Measurements from ENCODE around the gene C2orf76.

C2orf76 gene

GRCh38 chr2:119337749-119338148 lies 28.9 kb downstream of the C2orf76 start:
- no peak for DNase-seq (ENCODE audit: low spot score)

- no peak for DNase-seq (ENCODE audit: low spot score)
These were observed 32.8 kb downstream of the C2orf76 start for GRCh38 chr2:119333833-119334232.

GRCh38 chr2:119333360-119333759 lies 33.3 kb downstream of the C2orf76 start:
- no peak for DNase-seq (ENCODE audit: low spot score)

- no peak for DNase-seq (ENCODE audit: low spot score)
These were observed 33.7 kb downstream of the C2orf76 start for GRCh38 chr2:119332953-119333352.

- DNase-seq (ENCODE audit: low spot score), result no peak
These were observed 39.2 kb downstream of the C2orf76 start for GRCh38 chr2:119327431-119327830.

- no peak for DNase-seq (ENCODE audit: low spot score)
These were observed 39.7 kb downstream of the C2orf76 start for GRCh38 chr2:119326938-119327337.

GRCh38 chr2:119324685-119325270 lies 41.9 kb downstream of the C2orf76 start:
- DNase-seq (ENCODE audit: low spot score), result no peak

GRCh38 chr2:119323459-119323858 lies 43.2 kb downstream of the C2orf76 start:
- no peak for DNase-seq (ENCODE audit: low spot score)

- DNase-seq (ENCODE audit: low spot score), result no peak
These were observed 47.0 kb downstream of the C2orf76 start for GRCh38 chr2:119319593-119319992.

- DNase-seq (ENCODE audit: low spot score), result no peak
These were observed 49.1 kb downstream of the C2orf76 start for GRCh38 chr2:119317554-119317953.

- no peak for DNase-seq (ENCODE audit: low spot score)
These were observed 50.6 kb downstream of the C2orf76 start for GRCh38 chr2:119316066-119316465.

GRCh38 chr2:119315241-119315925 lies 51.3 kb downstream of the C2orf76 start:
- DNase-seq (ENCODE audit: low spot score), result no peak

- DNase-seq (ENCODE audit: low spot score), result no peak
These were observed 54.8 kb downstream of the C2orf76 start for GRCh38 chr2:119311831-119312230.

GRCh38 chr2:119311371-119311770 lies 55.3 kb downstream of the C2orf76 start:
- no peak for DNase-seq (ENCODE audit: low spot score)

- no peak for DNase-seq (ENCODE audit: low spot score)
These were observed 57.8 kb downstream of the C2orf76 start for GRCh38 chr2:119308793-119309330.

- DNase-seq (ENCODE audit: low spot score), result no peak
These were observed 59.1 kb downstream of the C2orf76 start for GRCh38 chr2:119307419-119308140.

GRCh38 chr2:119306196-119306590 lies 60.4 kb downstream of the C2orf76 start:
- no peak for DNase-seq (ENCODE audit: low spot score)

GRCh38 chr2:119305497-119306195 lies 61.0 kb downstream of the C2orf76 start:
- DNase-seq (ENCODE audit: low spot score), result no peak

- no peak for DNase-seq (ENCODE audit: low spot score)
These were observed 61.8 kb downstream of the C2orf76 start for GRCh38 chr2:119304847-119305246.

GRCh38 chr2:119301413-119301812 lies 65.2 kb downstream of the C2orf76 start:
- DNase-seq (ENCODE audit: low spot score), result no peak

GRCh38 chr2:119295688-119296375 lies 70.8 kb downstream of the C2orf76 start:
- DNase-seq (ENCODE audit: low spot score), result no peak

GRCh38 chr2:119294671-119295070 lies 72.0 kb downstream of the C2orf76 start:
- DNase-seq (ENCODE audit: low spot score), result no peak

Measured in hematopoietic multipotent progenitor cell treated with erythropoietin and hydrocortisone succinate and interleukin-3 and kit ligand, for 15 days (in vitro differentiated cells).